ENCODE measurements around the gene CNTNAP5. TPM values are rescaled to one million over a fixed set of nuclear protein-coding genes. Genes with fewer than 3 reads are reported as not detected.

CNTNAP5 gene
- total RNA-seq, 1 experiment from 2014 or later = not detected

DNA sequence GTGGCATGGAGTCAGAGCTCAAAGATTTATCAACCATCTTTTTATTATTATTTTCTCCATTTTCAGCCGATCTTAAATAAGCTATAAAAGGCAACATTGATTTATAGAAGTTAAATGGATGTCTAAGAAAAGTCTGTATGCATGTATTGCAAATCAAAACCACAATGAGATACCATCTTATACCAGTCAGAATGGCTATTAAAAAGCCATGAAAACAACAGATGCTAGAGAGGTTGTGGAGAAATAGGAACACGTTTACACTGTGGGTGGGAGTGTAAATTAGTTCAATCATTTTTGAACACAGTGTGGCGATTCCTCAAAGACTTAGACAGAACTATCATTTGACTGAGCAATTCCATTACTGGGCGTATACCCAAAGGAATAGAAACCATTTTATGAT is 731.0 kb downstream of the CNTNAP5 start:
- no peak for ATAC-seq
- CTCF ChIA-PET = no interaction called here
- no peaks in the 10 kb centered on the region for H3K36me3 ChIP-seq (ENCODE audit: control insufficient read depth, insufficient read depth, low read length)
- no peak for TF ChIP-seq TCF7L2 (IDR thresholded peaks at IDR 0.05; ENCODE audit: low read depth, low read length)
- TF ChIP-seq, protein P1, sequence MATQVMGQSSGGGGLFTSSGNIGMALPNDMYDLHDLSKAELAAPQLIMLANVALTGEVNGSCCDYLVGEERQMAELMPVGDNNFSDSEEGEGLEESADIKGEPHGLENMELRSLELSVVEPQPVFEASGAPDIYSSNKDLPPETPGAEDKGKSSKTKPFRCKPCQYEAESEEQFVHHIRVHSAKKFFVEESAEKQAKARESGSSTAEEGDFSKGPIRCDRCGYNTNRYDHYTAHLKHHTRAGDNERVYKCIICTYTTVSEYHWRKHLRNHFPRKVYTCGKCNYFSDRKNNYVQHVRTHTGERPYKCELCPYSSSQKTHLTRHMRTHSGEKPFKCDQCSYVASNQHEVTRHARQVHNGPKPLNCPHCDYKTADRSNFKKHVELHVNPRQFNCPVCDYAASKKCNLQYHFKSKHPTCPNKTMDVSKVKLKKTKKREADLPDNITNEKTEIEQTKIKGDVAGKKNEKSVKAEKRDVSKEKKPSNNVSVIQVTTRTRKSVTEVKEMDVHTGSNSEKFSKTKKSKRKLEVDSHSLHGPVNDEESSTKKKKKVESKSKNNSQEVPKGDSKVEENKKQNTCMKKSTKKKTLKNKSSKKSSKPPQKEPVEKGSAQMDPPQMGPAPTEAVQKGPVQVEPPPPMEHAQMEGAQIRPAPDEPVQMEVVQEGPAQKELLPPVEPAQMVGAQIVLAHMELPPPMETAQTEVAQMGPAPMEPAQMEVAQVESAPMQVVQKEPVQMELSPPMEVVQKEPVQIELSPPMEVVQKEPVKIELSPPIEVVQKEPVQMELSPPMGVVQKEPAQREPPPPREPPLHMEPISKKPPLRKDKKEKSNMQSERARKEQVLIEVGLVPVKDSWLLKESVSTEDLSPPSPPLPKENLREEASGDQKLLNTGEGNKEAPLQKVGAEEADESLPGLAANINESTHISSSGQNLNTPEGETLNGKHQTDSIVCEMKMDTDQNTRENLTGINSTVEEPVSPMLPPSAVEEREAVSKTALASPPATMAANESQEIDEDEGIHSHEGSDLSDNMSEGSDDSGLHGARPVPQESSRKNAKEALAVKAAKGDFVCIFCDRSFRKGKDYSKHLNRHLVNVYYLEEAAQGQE (IDR thresholded peaks at IDR 0.05; ENCODE audit: insufficient read depth in 1 of 2, low read depth in 2 of 2, low read length in 1 of 2) = no peak
- no peak for TF ChIP-seq POLR2AphosphoS5 (IDR thresholded peaks at IDR 0.05; ENCODE audit: low read depth, low read length)
- no peak for TF ChIP-seq SIN3A (IDR thresholded peaks at IDR 0.05; ENCODE audit: borderline replicate concordance, insufficient read depth, low read depth, low read length)
- TF ChIP-seq, protein P2, sequence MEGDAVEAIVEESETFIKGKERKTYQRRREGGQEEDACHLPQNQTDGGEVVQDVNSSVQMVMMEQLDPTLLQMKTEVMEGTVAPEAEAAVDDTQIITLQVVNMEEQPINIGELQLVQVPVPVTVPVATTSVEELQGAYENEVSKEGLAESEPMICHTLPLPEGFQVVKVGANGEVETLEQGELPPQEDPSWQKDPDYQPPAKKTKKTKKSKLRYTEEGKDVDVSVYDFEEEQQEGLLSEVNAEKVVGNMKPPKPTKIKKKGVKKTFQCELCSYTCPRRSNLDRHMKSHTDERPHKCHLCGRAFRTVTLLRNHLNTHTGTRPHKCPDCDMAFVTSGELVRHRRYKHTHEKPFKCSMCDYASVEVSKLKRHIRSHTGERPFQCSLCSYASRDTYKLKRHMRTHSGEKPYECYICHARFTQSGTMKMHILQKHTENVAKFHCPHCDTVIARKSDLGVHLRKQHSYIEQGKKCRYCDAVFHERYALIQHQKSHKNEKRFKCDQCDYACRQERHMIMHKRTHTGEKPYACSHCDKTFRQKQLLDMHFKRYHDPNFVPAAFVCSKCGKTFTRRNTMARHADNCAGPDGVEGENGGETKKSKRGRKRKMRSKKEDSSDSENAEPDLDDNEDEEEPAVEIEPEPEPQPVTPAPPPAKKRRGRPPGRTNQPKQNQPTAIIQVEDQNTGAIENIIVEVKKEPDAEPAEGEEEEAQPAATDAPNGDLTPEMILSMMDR (IDR thresholded peaks at IDR 0.05) = no peak
- no peaks in the 10 kb centered on the region for H3K9me3 ChIP-seq (ENCODE audit: control insufficient read depth, insufficient read depth, low read depth, low read length)
- POLR2A ChIA-PET = no interaction called here
- DNase-seq (ENCODE audit: low read depth, low spot score) = no peak
- no peak overlapping the region for H3K4me3 ChIP-seq (ENCODE audit: low read depth in 2 of 2, low read length in 2 of 2)
- in situ Hi-C loops (cut with HindIII; ENCODE audit: low pct_unique_long_range_greater_than_20kb, low sequenced_read_pairs) = no loop called here
- no TSS peak for BruUV-seq (replicated peaks)
- H3K4me1 ChIP-seq (ENCODE audit: control insufficient read depth, insufficient read depth, low read length) = no peaks in the 10 kb centered on the region
- no peaks in the 10 kb centered on the region for H3K27me3 ChIP-seq (ENCODE audit: control insufficient read depth, insufficient read depth, low read length)
- H3K27ac ChIP-seq (ENCODE audit: low read length) = no peak overlapping the region
- intact Hi-C loops (cut with micrococcal nuclease; ENCODE audit: unreplicated experiment) = no loop called here

DNA sequence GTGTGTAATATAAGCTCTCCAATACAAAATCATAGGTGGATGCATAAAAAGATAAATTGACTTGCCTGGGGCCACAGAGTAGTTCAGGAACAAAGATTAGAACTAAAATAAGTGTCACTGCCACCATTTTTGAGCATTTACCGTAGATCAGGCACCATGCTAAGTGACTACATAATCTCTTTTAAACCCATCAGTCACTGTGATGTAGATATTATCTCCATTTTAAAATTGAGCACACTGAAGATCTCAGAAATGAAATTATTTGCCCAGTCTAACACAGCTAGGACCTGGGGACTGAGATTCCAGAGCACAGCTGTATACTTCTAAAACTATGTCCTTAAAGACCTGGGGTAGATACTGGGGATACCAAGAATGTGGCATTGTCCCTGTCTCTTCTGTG is 737.3 kb downstream of the CNTNAP5 start:
- in situ Hi-C loops (cut with HindIII; ENCODE audit: low pct_unique_long_range_greater_than_20kb, low sequenced_read_pairs) = no loop called here
- intact Hi-C loops (cut with micrococcal nuclease; ENCODE audit: unreplicated experiment) = no loop called here
- H3K27me3 ChIP-seq (ENCODE audit: control insufficient read depth, insufficient read depth, low read length) = no peaks in the 10 kb centered on the region
- no peaks in the 10 kb centered on the region for H3K4me1 ChIP-seq (ENCODE audit: control insufficient read depth, insufficient read depth, low read length)
- POLR2A ChIA-PET = no interaction called here
- no peak for ATAC-seq
- H3K36me3 ChIP-seq (ENCODE audit: control insufficient read depth, insufficient read depth, low read length) = no peaks in the 10 kb centered on the region
- BruUV-seq (replicated peaks) = no TSS peak
- H3K9me3 ChIP-seq (ENCODE audit: control insufficient read depth, insufficient read depth, low read depth, low read length) = no peaks in the 10 kb centered on the region
- no peak overlapping the region for H3K27ac ChIP-seq (ENCODE audit: low read length)
- no peak overlapping the region for H3K4me3 ChIP-seq (ENCODE audit: low read depth in 2 of 2, low read length in 2 of 2)
- DNase-seq (ENCODE audit: low read depth, low spot score) = no peak
- CTCF ChIA-PET = no interaction called here
- TF ChIP-seq, protein P2 (IDR thresholded peaks at IDR 0.05) = no peak
- TF ChIP-seq SIN3A (IDR thresholded peaks at IDR 0.05; ENCODE audit: borderline replicate concordance, insufficient read depth, low read depth, low read length) (no peak), TCF7L2 (IDR thresholded peaks at IDR 0.05; ENCODE audit: low read depth, low read length) (no peak), POLR2AphosphoS5 (IDR thresholded peaks at IDR 0.05; ENCODE audit: low read depth, low read length) (no peak)
- TF ChIP-seq, protein P1 (IDR thresholded peaks at IDR 0.05; ENCODE audit: insufficient read depth in 1 of 2, low read depth in 2 of 2, low read length in 1 of 2) = no peak
